GM12878 (cell line): Measurements from ENCODE around the gene ATF6. TPM values are rescaled to one million over a fixed set of nuclear protein-coding genes. Genes with fewer than 3 reads are reported as not detected.

Source experiments
- ATAC-seq: fragments of 200-7000 bp; cut with Tn5 transposase; 3 replicates; pipeline ENCODE4 v1.9.1; 2020; ENCODE audit warnings: mild to moderate bottlenecking, moderate library complexity
- BruUV-seq: library from RNA; stranded (reverse); fragments of 400-500 nt; replicated peaks from 2 replicates; lab custom pipeline; 2021; lab: Mats Ljungman, UMichigan
- CTCF ChIA-PET: fragments of 300-600 bp; sonication (Branson Sonifier 250); formaldehyde crosslinking; extraction: SDS; loops from one replicate; lab custom pipeline; 2021; ENCODE audit warnings: inconsistent platforms; lab: Yijun Ruan, JAX
- POLR2A ChIA-PET: fragments of 350-600 bp; formaldehyde crosslinking; extraction: SDS; loops from one replicate; lab custom pipeline; 2021; ENCODE audit warnings: inconsistent platforms; lab: Charles Lee
- RAD21 ChIA-PET: fragments of 300-600 bp; sonication (Branson Sonifier 250); formaldehyde crosslinking; loops from one replicate; lab custom pipeline; 2023; ENCODE audit warnings: antibody characterized with exemption; ENCODE audit not compliant: unreplicated experiment; lab: Charles Lee
- SMC1A ChIA-PET: fragments of 300-600 bp; sonication (Branson Sonifier 250); formaldehyde crosslinking; loops from one replicate; lab custom pipeline; 2023; ENCODE audit not compliant: unreplicated experiment, uncharacterized antibody; lab: Charles Lee
- DNase-seq: peaks from one replicate; pipeline ENCODE4 v3.0.0-alpha.2; 2011; ENCODE audit warnings: low read depth, low spot score
- FAIRE-seq: peaks from 3 replicates; lab custom pipeline; 2011; peaks lifted over from hg19 to GRCh38; lab: Jason Lieb, UNC
- H2AFZ ChIP-seq: 2 replicates; pipeline ENCODE4 v1.6.0; 2011; ENCODE audit warnings: low read depth, low read length, control low read depth; ENCODE audit not compliant: control insufficient read depth
- H3K27ac ChIP-seq: 2 replicates; pipeline ENCODE4 v1.5.1; 2011; ENCODE audit warnings: control low read depth; ENCODE audit not compliant: control insufficient read depth, insufficient read depth
- H3K27me3 ChIP-seq, 2 experiments: replicated peaks in 1 of 2; 2 replicates each; pipeline versions ENCODE4 v1.6.0 to v1.6.1; 2011; ENCODE audit warnings: low read length in 1 of 2; ENCODE audit not compliant: control insufficient read depth in 2 of 2, insufficient read depth in 2 of 2
- H3K36me3 ChIP-seq, 2 experiments: 2 replicates each; pipeline ENCODE4 v1.5.1; 2011; ENCODE audit warnings: low read length in 1 of 2; ENCODE audit not compliant: control insufficient read depth in 2 of 2, insufficient read depth in 2 of 2
- H3K4me1 ChIP-seq: 2 replicates; pipeline ENCODE4 v1.6.1; 2011; ENCODE audit warnings: mild to moderate bottlenecking, low read length, moderate library complexity, mixed read lengths; ENCODE audit not compliant: control insufficient read depth, insufficient read depth
- H3K4me2 ChIP-seq: 2 replicates; pipeline ENCODE4 v1.6.0; 2011; ENCODE audit warnings: control low read depth; ENCODE audit not compliant: control insufficient read depth, insufficient read depth
- H3K4me3 ChIP-seq: fragments of 200-600 bp; sonication (generic); 2 replicates; pipeline ENCODE4 v1.5.1; 2016
- H3K79me2 ChIP-seq: 2 replicates; pipeline ENCODE4 v1.6.0; 2011; ENCODE audit warnings: low read length; ENCODE audit not compliant: control insufficient read depth, insufficient read depth
- H3K9ac ChIP-seq: 2 replicates; pipeline ENCODE4 v1.8.0; 2011; ENCODE audit warnings: low read length, control low read depth, mixed read lengths; ENCODE audit not compliant: control insufficient read depth, insufficient read depth
- H3K9me3 ChIP-seq: replicated peaks from 3 replicates; pipeline ENCODE4 v1.5.1; 2011; ENCODE audit warnings: mild to moderate bottlenecking, low read length; ENCODE audit not compliant: control insufficient read depth, insufficient read depth
- H4K20me1 ChIP-seq: 2 replicates; pipeline ENCODE4 v1.6.0; 2011; ENCODE audit not compliant: control insufficient read depth, insufficient read depth
- CEBPZ ChIP-seq: fragments of 150-350 bp; IDR thresholded peaks from 2 replicates; pipeline ENCODE4 v1.6.1; 2016; ENCODE audit warnings: low read depth, low read length
- CTCF ChIP-seq, 3 experiments: IDR thresholded peaks in 2 of 3; conservative IDR thresholded peaks in 1 of 3; 2 replicates each; pipeline ENCODE4 v1.5.1; 2011; ENCODE audit warnings: low read depth in 3 of 3, low read length in 3 of 3, mild to moderate bottlenecking in 3 of 3, control low read depth in 2 of 3, moderate library complexity in 2 of 3, inconsistent platforms in 1 of 3, mixed read lengths in 1 of 3; ENCODE audit not compliant: control insufficient read depth in 2 of 3, insufficient read depth in 1 of 3; ENCODE audit errors: extremely low read depth in 1 of 3
- JUNB ChIP-seq: IDR thresholded peaks from 2 replicates; pipeline ENCODE4 v1.6.1; 2016; ENCODE audit warnings: antibody characterized with exemption, mild to moderate bottlenecking
- KLF5 ChIP-seq: fragments of 450-650 bp; IDR thresholded peaks from 2 replicates; pipeline ENCODE4 v1.6.1; 2014; ENCODE audit warnings: mild to moderate bottlenecking; ENCODE audit not compliant: partially characterized antibody
- ZBTB11 ChIP-seq: fragments of 450-650 bp; formaldehyde crosslinking; IDR thresholded peaks from 2 replicates; pipeline ENCODE4 v1.5.0; 2022; ENCODE audit warnings: mild to moderate bottlenecking, missing genetic modification characterization
- WGBS: methylation state at CpG from one replicate; pipeline ENCODE4 v1.1.6; 2016; ENCODE audit warnings: low lambda C conversion rate; ENCODE audit not compliant: insufficient replicate concordance, insufficient coverage; ENCODE audit errors: missing lambda C conversion rate; 5-methylcytosine and 5-hydroxymethylcytosine counted together
- in situ Hi-C: fragments of 300-500 bp; cut with MboI; formaldehyde crosslinking; loops from 9 replicates; pipeline ENCODE4 v1.14.3; 2018; ENCODE audit warnings: mixed read lengths
- intact Hi-C: fragments of 100-400 bp; cut with micrococcal nuclease; formaldehyde crosslinking; loops from one replicate; pipeline ENCODE4 v1.14.2; 2022; ENCODE audit not compliant: unreplicated experiment
- polyA plus RNA-seq, 11 experiments: library from polyadenylated mRNA; depleted of rRNA in 4 of 11; unstranded in 6 of 11; stranded (reverse) in 5 of 11; fragments of >200 nt; fragmentation: Nextera tagmentation in 4 of 11; fragmentation: Illumina TruSeq in 1 of 11; extraction: Ambion mirVana in 4 of 11; extraction: Trizol in 1 of 11; gene quantifications; 1 replicate in 1 of 11; 2 replicates in 10 of 11; pipeline versions ENCODE4 v1.2.1 to v1.2.3, GENCODE V29; 2011 to 2016; ENCODE audit warnings: inconsistent platforms in 2 of 11, missing spikeins in 2 of 11, low read depth in 1 of 11
- total RNA-seq, 4 experiments: library from RNA; depleted of rRNA in 3 of 4; stranded (reverse); fragments of >200 nt in 3 of 4; fragmentation: Illumina TruSeq in 1 of 4; extraction: Trizol in 1 of 4; gene quantifications; 2 replicates each; pipeline versions ENCODE4 v1.2.1 to v1.2.3, GENCODE V29; 2013 to 2021

Gene ATF6
- total and polyA plus RNA-seq, 10 of the 15 experiments (the other 5 are each of a cell fraction or from before 2014, with no cell fraction given) = 7.8 to 24.3 (median 14.7) TPM

- TF ChIP-seq CEBPZ = no peak
- no peak for TF ChIP-seq KLF5
Observed at GRCh38 chr1:162007466-162007865, 241.3 kb downstream of the ATF6 start (continued).

- SMC1A ChIA-PET = no interaction called here
- H3K27ac ChIP-seq = no peak overlapping the region
- H3K4me2 ChIP-seq = no peak overlapping the region
- RAD21 ChIA-PET = no interaction called here
- H3K79me2 ChIP-seq = no peaks in the 10 kb centered on the region
- H3K9ac ChIP-seq = no peak overlapping the region
- H3K27me3 ChIP-seq = peaks cover 0 to 2% of the 10 kb centered on the region in 2 experiments; a peak in 2 of 4 replicates
- in situ Hi-C loops = no loop called here
- TF ChIP-seq ZBTB11 = no peak
- no peak for TF ChIP-seq CTCF (IDR thresholded peaks at IDR 0.05 in 2 of 3, conservative IDR thresholded peaks at IDR 0.05 in 1 of 3; ENCODE audit: control insufficient read depth in 2 of 3, extremely low read depth in 1 of 3, insufficient read depth in 1 of 3, low read depth in 3 of 3, low read length in 3 of 3)
- TF ChIP-seq JUNB = no peak
- no peak for DNase-seq
- intact Hi-C loops = no loop called here
- no peak for ATAC-seq
- peaks cover 4% of the 10 kb centered on the region; the same call in 2 of the 3 replicates for H3K9me3 ChIP-seq
- no peak overlapping the region for H2AFZ ChIP-seq
- WGBS = 37% methylated on average over 5 of the region's 5 CpGs
- H4K20me1 ChIP-seq = no peaks in the 10 kb centered on the region
- BruUV-seq = no TSS peak
- H3K36me3 ChIP-seq = no peaks in the 10 kb centered on the region
- CTCF ChIA-PET = interaction anchor here (1.1 kb wide), 1 partner anchor 28 kb away, joined by 3 read pairs; no protein-coding TSS in a partner anchor
- no peaks in the 10 kb centered on the region for H3K4me1 ChIP-seq
- no peak overlapping the region for H3K4me3 ChIP-seq
- POLR2A ChIA-PET = no interaction called here
- FAIRE-seq = no peak
Observed at GRCh38 chr1:162008799-162009198, 242.7 kb downstream of the ATF6 start.
